Stomach smooth muscle (tissue), 2 donors: Measurements from ENCODE around the gene PRKCH.
"Not testable (repeated sequence)": the region's sequence is repeated elsewhere in the genome, so short reads cannot be mapped to it uniquely, and the experiment has no call there.

Experiments used
- H3K27ac ChIP-seq: one replicate; pipeline ENCODE4 v1.7.0; 2013; ENCODE audit warnings: mild to moderate bottlenecking, low read length, inconsistent platforms
- H3K27me3 ChIP-seq, 2 donors: one replicate each; pipeline ENCODE4 v1.7.0; 2013; ENCODE audit warnings: low read length in 2 of 2; ENCODE audit not compliant: insufficient read depth in 2 of 2, control insufficient read depth in 1 of 2
- H3K36me3 ChIP-seq, 2 donors: one replicate each; pipeline ENCODE4 v1.7.0; 2013; ENCODE audit warnings: low read length in 2 of 2; ENCODE audit not compliant: control insufficient read depth in 2 of 2, insufficient read depth in 2 of 2
- H3K4me1 ChIP-seq: one replicate; pipeline ENCODE4 v1.7.0; 2013; ENCODE audit warnings: low read length; ENCODE audit not compliant: control insufficient read depth, insufficient read depth
- H3K4me3 ChIP-seq, 2 donors: one replicate each; pipeline ENCODE4 v1.7.0; 2013; ENCODE audit warnings: low read length in 2 of 2
- H3K9ac ChIP-seq, 2 donors: one replicate each; pipeline ENCODE4 v1.7.0; 2013; ENCODE audit warnings: low read length in 2 of 2, mild to moderate bottlenecking in 1 of 2
- H3K9me3 ChIP-seq, 2 donors: one replicate each; pipeline ENCODE4 v1.7.0; 2013; ENCODE audit warnings: low read length in 2 of 2; ENCODE audit not compliant: control insufficient read depth in 2 of 2
- donor health status: healthy.
- donor health status: Pancreatic carcinoma.

PRKCH gene

GRCh38 chr14:61403411-61403810 is 82.0 kb downstream of the PRKCH start:
- Histone ChIP-seq H3K4me3 (no peak overlapping the region), H3K4me1 (no peaks in the 10 kb centered on the region), H3K36me3 (no peaks in the 10 kb centered on the region), H3K27ac (no peak overlapping the region), H3K27me3 (no peaks in the 10 kb centered on the region), H3K9ac (no peak overlapping the region), H3K9me3 (no peaks in the 10 kb centered on the region)

GRCh38 chr14:61404637-61405036 is 83.3 kb downstream of the PRKCH start:
- Histone ChIP-seq H3K27ac (no peak overlapping the region), H3K4me1 (no peaks in the 10 kb centered on the region), H3K4me3 (no peak overlapping the region), H3K36me3 (no peaks in the 10 kb centered on the region), H3K27me3 (no peaks in the 10 kb centered on the region), H3K9me3 (no peaks in the 10 kb centered on the region), H3K9ac (no peak overlapping the region)

DNA sequence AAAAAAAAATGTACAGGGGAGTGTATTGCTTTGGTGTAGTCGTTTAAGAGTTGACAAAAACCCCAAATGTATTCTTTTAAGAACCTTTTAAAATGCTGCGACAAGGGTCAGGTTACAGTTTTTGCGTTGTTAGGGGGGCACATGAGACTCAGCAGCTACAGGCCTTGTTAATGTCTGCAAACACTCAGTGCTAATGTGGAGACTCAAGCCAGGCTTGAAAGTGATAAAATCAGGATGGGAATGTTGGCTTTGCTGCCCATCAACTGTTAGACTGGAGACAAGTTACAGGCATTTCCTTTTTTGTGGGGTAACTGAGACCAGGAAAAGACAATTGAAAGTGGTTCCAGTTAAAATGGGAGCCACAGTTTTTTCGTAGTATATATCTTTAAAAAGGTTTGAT is 84.8 kb downstream of the PRKCH start:
- H3K9ac ChIP-seq = no peak overlapping the region
- no peaks in the 10 kb centered on the region for H3K36me3 ChIP-seq
- H3K27me3 ChIP-seq = no peaks in the 10 kb centered on the region
- no peak overlapping the region for H3K27ac ChIP-seq
- H3K4me3 ChIP-seq = no peak overlapping the region
- no peaks in the 10 kb centered on the region for H3K9me3 ChIP-seq
- no peaks in the 10 kb centered on the region for H3K4me1 ChIP-seq

- H3K9me3 ChIP-seq = no peaks in the 10 kb centered on the region
- H3K9ac ChIP-seq = no peak overlapping the region
- H3K27me3 ChIP-seq = no peaks in the 10 kb centered on the region
- no peak overlapping the region for H3K27ac ChIP-seq
- no peaks in the 10 kb centered on the region for H3K36me3 ChIP-seq
- H3K4me3 ChIP-seq = no peak overlapping the region
- H3K4me1 ChIP-seq = no peaks in the 10 kb centered on the region
These were observed 85.3 kb downstream of the PRKCH start for GRCh38 chr14:61406675-61407074.

DNA sequence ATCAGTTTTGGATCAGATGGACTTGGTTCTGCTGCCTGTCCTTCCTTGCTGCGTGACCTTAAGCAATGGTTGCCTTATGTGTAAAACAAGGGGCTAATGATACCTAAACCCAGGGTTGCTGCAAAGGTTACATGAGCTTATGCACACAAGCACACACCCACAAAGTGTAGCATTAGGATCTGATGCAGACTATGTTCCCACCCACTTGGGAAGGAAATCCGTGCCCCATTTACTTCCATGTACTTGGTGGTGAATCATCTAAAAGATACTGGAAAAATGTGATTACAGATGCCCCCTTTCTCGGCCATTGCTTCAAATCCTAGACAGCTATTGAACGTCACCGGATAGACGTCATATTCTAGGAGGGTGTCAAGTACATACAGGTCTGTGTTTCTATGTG is 87.1 kb downstream of the PRKCH start:
- no peaks in the 10 kb centered on the region for H3K9me3 ChIP-seq
- H3K36me3 ChIP-seq = no peaks in the 10 kb centered on the region
- H3K27me3 ChIP-seq = no peaks in the 10 kb centered on the region
- H3K9ac ChIP-seq = no peak overlapping the region
- no peaks in the 10 kb centered on the region for H3K4me1 ChIP-seq
- H3K27ac ChIP-seq = no peak overlapping the region
- no peak overlapping the region for H3K4me3 ChIP-seq

GRCh38 chr14:61409782-61410181 is 88.4 kb downstream of the PRKCH start:
- no peak overlapping the region for H3K4me3 ChIP-seq
- no peaks in the 10 kb centered on the region for H3K4me1 ChIP-seq
- no peaks in the 10 kb centered on the region for H3K27me3 ChIP-seq
- no peaks in the 10 kb centered on the region for H3K36me3 ChIP-seq
- H3K9me3 ChIP-seq = no peaks in the 10 kb centered on the region
- H3K9ac ChIP-seq = no peak overlapping the region
- H3K27ac ChIP-seq = no peak overlapping the region

GRCh38 chr14:61415934-61416333 is 94.6 kb downstream of the PRKCH start:
- not testable (repeated sequence) for H3K4me3 ChIP-seq, H3K9ac ChIP-seq, H3K9me3 ChIP-seq, H3K27me3 ChIP-seq, H3K36me3 ChIP-seq, H3K27ac ChIP-seq, H3K4me1 ChIP-seq

DNA sequence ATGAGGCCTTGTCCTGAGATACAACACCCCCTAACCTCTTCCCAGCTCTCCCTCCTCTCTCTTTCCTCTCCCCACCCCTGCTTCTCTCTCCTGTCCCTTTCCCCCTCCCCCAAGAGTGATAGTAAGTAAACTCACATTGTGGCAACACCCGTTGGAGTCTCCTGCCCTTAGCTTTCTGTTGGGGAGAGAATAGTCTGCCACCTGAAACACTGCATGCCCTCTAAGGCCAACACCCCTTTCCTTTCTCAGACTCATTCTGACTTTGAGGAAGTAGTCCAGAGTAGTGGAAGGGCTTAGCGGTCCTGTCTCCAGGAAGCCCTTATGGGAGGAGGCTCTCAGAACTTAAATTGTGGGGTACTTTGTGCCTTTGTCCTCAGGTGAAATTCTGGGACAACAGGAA is 95.2 kb downstream of the PRKCH start:
- H3K27ac ChIP-seq = no peak overlapping the region
- no peaks in the 10 kb centered on the region for H3K36me3 ChIP-seq
- no peaks in the 10 kb centered on the region for H3K4me1 ChIP-seq
- no peak overlapping the region for H3K9ac ChIP-seq
- H3K4me3 ChIP-seq = no peak overlapping the region
- no peaks in the 10 kb centered on the region for H3K9me3 ChIP-seq
- H3K27me3 ChIP-seq = no peaks in the 10 kb centered on the region

GRCh38 chr14:61417141-61417540 is 95.8 kb downstream of the PRKCH start:
- no peak overlapping the region for H3K9ac ChIP-seq
- no peaks in the 10 kb centered on the region for H3K9me3 ChIP-seq
- H3K4me1 ChIP-seq = no peaks in the 10 kb centered on the region
- no peak overlapping the region for H3K4me3 ChIP-seq
- no peak overlapping the region for H3K27ac ChIP-seq
- no peaks in the 10 kb centered on the region for H3K36me3 ChIP-seq
- H3K27me3 ChIP-seq = no peaks in the 10 kb centered on the region

- Histone ChIP-seq H3K36me3 (no peaks in the 10 kb centered on the region), H3K9ac (no peak overlapping the region), H3K4me1 (no peaks in the 10 kb centered on the region), H3K27me3 (no peaks in the 10 kb centered on the region), H3K4me3 (no peak overlapping the region), H3K9me3 (no peaks in the 10 kb centered on the region), H3K27ac (no peak overlapping the region)
These were observed 96.6 kb downstream of the PRKCH start for GRCh38 chr14:61417883-61418455.

DNA sequence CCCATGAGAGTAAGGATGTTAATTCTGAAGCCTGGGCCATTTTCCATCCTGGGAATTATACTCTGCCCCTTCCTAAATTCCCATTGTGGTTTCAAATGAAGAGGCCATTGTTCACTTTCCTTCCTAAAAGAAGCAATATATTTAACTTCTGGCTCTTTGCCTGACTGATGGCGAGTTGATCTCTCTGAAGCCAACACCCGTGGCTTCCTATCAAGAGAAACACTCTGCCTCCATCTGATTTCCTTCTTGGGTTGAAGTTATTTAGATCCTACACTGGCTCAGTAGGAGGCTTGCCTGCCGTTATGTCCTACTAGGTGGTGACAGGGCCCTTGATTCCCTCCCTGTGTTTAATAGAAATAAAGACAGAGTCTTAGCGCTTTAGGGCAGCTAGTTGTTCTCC is 97.4 kb downstream of the PRKCH start:
- Histone ChIP-seq H3K27ac (no peak overlapping the region), H3K9me3 (no peaks in the 10 kb centered on the region), H3K4me1 (no peaks in the 10 kb centered on the region), H3K27me3 (no peaks in the 10 kb centered on the region), H3K36me3 (no peaks in the 10 kb centered on the region), H3K9ac (no peak overlapping the region), H3K4me3 (no peak overlapping the region)
